Left lung (tissue), 10 donors: ENCODE measurements around the gene CLDN22. TPM values are rescaled to one million over a fixed set of nuclear protein-coding genes. Genes with fewer than 3 reads are reported as not detected.

Experiments used
- ATAC-seq: fragments of 200-7000 bp; cut with Tn5 transposase; one replicate; pipeline ENCODE4 v1.9.1; 2020; ENCODE audit warnings: moderate library complexity
- DNase-seq, 4 donors: peaks; one replicate each; pipeline ENCODE4 v3.0.0-alpha.2; 2013 to 2020
- H3K27ac ChIP-seq, 2 donors: fragments of 200-600 bp; sonication (generic) in 1 of 2; one replicate each; pipeline versions ENCODE4 v1.5.0 to v1.8.0; 2020 to 2021
- H3K27me3 ChIP-seq, 2 donors: fragments of 200-600 bp; sonication (generic) in 1 of 2; one replicate each; pipeline versions ENCODE4 v1.5.0 to v1.8.0; 2020 to 2021
- H3K36me3 ChIP-seq, 2 donors: fragments of 200-600 bp; sonication (generic) in 1 of 2; one replicate each; pipeline versions ENCODE4 v1.5.0 to v1.8.0; 2020 to 2021
- H3K4me1 ChIP-seq, 2 donors: fragments of 200-600 bp; one replicate each; pipeline ENCODE4 v1.8.0; 2021
- H3K4me3 ChIP-seq, 2 donors: fragments of 200-600 bp; sonication (generic) in 1 of 2; one replicate each; pipeline versions ENCODE4 v1.5.0 to v1.8.0; 2020 to 2021; ENCODE audit warnings: mild to moderate bottlenecking in 1 of 2
- H3K9me3 ChIP-seq, 2 donors: fragments of 200-600 bp; sonication (generic) in 1 of 2; one replicate each; pipeline versions ENCODE4 v1.5.0 to v1.8.0; 2020 to 2021
- intact Hi-C, 2 donors: fragments of 100-400 bp; cut with DNase I; formaldehyde crosslinking; loops; one replicate each; pipeline versions ENCODE4 v1.11.2 to v1.14.2; 2022
- polyA plus RNA-seq, 6 donors: library from polyadenylated mRNA; unstranded; fragments of 120-200 nt; gene quantifications; one replicate each; pipeline ENCODE4 v1.2.1, GENCODE V29; 2013; ENCODE audit not compliant: insufficient read length in 6 of 6
- total RNA-seq, 2 donors: library from RNA; stranded (reverse); fragmentation: NEBNext Ultra II Directional; extraction: Animal tissue kit (Norgen Biotek cat#: 25700); gene quantifications; one replicate each; pipeline ENCODE4 v1.2.1, GENCODE V29; 2021
- TF ChIP-seq, protein P1 (sequence below), 2 donors: fragments of 200-600 bp; sonication (generic) in 1 of 2; IDR thresholded peaks; one replicate each; pipeline versions ENCODE4 v1.5.0 to v1.8.0; 2021; ENCODE audit warnings: antibody characterized with exemption in 2 of 2
- donor health status: DM: no; HTN: yes; CAD: no.
- donor health status: DM: no; HTN: no; CAD: no.

Gene CLDN22
- total and polyA plus RNA-seq, 8 donors = 0.45 to 0.74 (median 0.60) TPM; not detected in 3

GRCh38 chr4:183347146-183347545, 27.1 kb upstream of the CLDN22 start:
- Histone ChIP-seq H3K27me3 (peaks cover 4 to 20% of the 10 kb centered on the region in 2 donors), H3K9me3 (no peaks in the 10 kb centered on the region), H3K27ac (no peak overlapping the region), H3K4me3 (no peak overlapping the region), H3K36me3 (no peaks in the 10 kb centered on the region), H3K4me1 (peaks cover 0 to 20% of the 10 kb centered on the region in 2 donors)
- TF ChIP-seq, protein P1, sequence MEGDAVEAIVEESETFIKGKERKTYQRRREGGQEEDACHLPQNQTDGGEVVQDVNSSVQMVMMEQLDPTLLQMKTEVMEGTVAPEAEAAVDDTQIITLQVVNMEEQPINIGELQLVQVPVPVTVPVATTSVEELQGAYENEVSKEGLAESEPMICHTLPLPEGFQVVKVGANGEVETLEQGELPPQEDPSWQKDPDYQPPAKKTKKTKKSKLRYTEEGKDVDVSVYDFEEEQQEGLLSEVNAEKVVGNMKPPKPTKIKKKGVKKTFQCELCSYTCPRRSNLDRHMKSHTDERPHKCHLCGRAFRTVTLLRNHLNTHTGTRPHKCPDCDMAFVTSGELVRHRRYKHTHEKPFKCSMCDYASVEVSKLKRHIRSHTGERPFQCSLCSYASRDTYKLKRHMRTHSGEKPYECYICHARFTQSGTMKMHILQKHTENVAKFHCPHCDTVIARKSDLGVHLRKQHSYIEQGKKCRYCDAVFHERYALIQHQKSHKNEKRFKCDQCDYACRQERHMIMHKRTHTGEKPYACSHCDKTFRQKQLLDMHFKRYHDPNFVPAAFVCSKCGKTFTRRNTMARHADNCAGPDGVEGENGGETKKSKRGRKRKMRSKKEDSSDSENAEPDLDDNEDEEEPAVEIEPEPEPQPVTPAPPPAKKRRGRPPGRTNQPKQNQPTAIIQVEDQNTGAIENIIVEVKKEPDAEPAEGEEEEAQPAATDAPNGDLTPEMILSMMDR (IDR thresholded peaks at IDR 0.05) = no peak
- ATAC-seq (no peak), DNase-seq (no peak)
- intact Hi-C loops = no loop called here

DNA sequence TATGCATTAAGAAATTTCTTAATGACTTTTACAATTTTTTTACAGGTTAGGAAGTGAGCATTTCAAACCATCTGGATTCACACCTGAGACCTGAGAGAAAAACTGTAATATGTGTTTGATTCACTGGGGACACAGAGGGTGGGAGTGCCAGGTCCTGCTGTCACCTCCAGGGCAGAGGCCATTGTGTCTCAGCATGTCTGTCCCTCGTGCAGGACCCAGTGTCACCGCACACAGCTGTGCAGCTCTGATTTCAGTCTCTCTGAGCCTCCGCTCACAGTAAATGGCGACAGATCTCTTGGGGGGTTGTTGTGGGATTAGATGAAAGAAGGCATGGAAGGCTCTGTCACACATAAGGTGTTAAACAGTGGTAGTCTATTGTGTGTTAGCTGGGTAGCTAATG, 25.2 kb upstream of the CLDN22 start:
- peaks cover 0 to 20% of the 10 kb centered on the region in 2 donors for H3K4me1 ChIP-seq
- no peaks in the 10 kb centered on the region for H3K36me3 ChIP-seq
- no peak overlapping the region for H3K27ac ChIP-seq
- intact Hi-C loops = no loop called here
- no peak for DNase-seq
- TF ChIP-seq, protein P1 (IDR thresholded peaks at IDR 0.05) = no peak
- H3K4me3 ChIP-seq = no peak overlapping the region
- peaks cover 4 to 24% of the 10 kb centered on the region in 2 donors for H3K27me3 ChIP-seq
- no peak for ATAC-seq
- no peaks in the 10 kb centered on the region for H3K9me3 ChIP-seq

DNA sequence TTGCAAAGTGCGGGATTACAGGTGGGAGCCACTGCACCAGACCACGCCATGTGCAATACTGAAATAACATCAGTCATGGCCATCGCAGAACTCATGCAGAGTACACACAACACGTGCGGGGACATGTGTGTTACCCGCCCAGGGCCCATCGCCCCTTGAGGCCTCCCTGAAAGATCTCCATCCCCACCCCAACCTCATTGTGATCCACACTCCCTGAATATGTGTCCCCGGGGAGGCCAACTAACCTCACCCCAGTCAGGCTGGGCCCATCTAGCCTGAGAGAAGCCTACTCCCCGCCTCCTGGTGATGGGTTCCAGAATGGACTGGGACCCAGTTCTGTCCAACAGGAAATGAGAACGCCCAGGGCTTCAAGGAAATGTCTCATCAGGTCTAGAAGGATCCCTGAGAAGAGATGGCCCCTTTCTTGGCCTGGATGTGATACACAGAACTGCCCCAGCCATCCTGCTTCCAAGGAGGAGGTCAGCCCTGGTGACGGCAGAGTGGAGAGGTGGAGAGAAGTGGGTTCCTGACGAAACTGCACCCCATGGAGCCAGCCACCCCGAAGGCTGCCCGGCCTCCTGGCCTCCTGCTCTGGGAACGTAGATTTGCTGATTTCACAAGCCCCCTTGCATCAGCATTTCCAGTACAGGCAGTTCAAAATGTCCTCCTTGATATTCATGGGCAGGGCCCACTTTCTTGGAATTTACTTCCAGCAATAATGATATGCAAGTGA, 24.6 kb upstream of the CLDN22 start:
- TF ChIP-seq, protein P1 (IDR thresholded peaks at IDR 0.05) = no peak
- peaks cover 0 to 20% of the 10 kb centered on the region in 2 donors for H3K4me1 ChIP-seq
- H3K27me3 ChIP-seq = peaks cover 4 to 24% of the 10 kb centered on the region in 2 donors
- H3K36me3 ChIP-seq = no peaks in the 10 kb centered on the region
- H3K4me3 ChIP-seq = no peak overlapping the region
- H3K9me3 ChIP-seq = no peaks in the 10 kb centered on the region
- DNase-seq (no peak), ATAC-seq (no peak)
- intact Hi-C loops = no loop called here
- no peak overlapping the region for H3K27ac ChIP-seq

DNA sequence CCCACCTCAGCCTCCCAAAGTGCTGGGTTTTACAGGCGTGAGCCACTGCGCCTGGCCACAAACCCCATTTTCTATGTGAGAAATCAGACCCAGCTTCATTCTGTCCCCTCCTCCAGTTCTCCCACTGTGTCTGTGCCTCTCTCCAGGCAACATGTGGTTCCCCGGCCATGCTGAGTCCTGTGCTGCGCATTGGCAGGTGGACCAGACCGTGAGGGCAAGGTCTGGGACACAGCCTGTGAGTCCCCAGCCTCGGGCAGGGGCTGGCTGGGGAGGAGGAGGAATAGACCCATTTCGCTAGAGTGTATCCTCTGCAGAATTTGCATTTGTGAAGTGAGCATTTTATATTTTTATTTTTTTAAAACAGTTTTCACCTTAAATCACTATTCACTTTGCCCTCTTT, 23.7 kb upstream of the CLDN22 start:
- Histone ChIP-seq H3K27me3 (peaks cover 4 to 24% of the 10 kb centered on the region in 2 donors), H3K4me1 (peaks cover 0 to 14% of the 10 kb centered on the region in 2 donors), H3K9me3 (no peaks in the 10 kb centered on the region), H3K4me3 (no peak overlapping the region), H3K36me3 (no peaks in the 10 kb centered on the region), H3K27ac (no peak overlapping the region)
- TF ChIP-seq, protein P1 (IDR thresholded peaks at IDR 0.05) = no peak
- intact Hi-C loops = no loop called here
- ATAC-seq (no peak), DNase-seq (no peak)

DNA sequence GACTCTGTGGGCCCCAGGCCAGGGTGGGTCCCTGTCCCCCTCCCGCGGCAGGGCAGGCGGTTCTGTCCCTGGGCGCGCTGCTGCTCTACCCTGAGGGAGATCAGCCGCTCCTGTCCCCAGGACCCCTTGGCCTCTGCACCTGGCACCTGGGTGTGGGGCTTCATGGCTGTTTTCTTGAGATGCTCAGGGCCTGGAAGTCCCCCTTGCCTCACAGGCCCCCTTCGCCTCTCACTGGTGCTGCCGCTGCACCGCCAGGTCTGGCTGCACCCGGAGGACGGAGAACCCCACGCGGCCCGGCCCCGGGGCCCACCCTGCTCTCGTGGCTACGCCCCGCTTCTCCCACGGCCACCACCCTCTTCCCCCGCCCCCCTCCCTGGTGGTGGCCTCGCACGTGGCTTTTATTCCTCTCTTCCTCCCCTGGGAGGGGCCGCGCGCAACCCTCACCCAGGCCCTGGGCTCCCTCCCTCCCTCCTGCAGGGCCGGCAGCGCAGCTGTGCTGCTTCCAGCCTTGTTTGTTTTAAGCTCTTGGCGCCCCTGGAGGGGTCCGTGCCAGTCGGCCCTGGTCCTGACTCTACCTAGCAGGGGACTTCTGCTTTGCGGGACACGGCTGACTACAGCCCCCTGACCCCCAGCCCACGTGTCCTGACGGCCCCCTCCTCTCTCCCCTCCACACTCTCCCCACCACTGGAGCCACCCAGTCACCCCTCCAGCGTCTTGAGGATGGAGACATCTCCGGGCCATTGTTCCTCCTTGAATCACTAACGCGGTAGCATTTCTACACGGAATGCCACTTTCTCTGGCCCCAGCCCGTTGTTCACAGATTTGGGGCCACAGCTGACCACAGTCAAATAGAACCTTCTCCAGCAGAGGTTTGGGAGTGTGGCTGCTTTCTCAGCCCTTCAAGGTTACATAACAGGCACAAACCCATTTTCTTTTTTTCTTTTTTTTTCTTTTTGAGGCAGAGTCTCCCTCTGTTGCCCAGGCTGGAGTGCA, 22.8 kb upstream of the CLDN22 start:
- intact Hi-C loops = no loop called here
- Histone ChIP-seq H3K27ac (no peak overlapping the region), H3K4me3 (no peak overlapping the region), H3K9me3 (no peaks in the 10 kb centered on the region), H3K36me3 (no peaks in the 10 kb centered on the region), H3K27me3 (peaks cover 4 to 24% of the 10 kb centered on the region in 2 donors), H3K4me1 (peaks cover 0 to 5% of the 10 kb centered on the region in 2 donors)
- TF ChIP-seq, protein P1 (IDR thresholded peaks at IDR 0.05) = no peak
- ATAC-seq = peak; percentile 68
- peak in 1 of 4 donors; percentile 42 for DNase-seq
